Transverse colon (tissue), 4 donors: ENCODE measurements around the gene KLF3. TPM values are rescaled to one million over a fixed set of nuclear protein-coding genes. Genes with fewer than 3 reads are reported as not detected.

ENCODE experiments used
- DNase-seq: peaks from one replicate; pipeline ENCODE4 v3.0.0-alpha.2; 2019
- H3K27ac ChIP-seq, 4 donors: fragments of 200-600 bp; sonication (generic); 2 replicates each; pipeline ENCODE4 v1.5.1; 2016 to 2018; ENCODE audit warnings: inconsistent platforms in 4 of 4
- H3K27me3 ChIP-seq: fragments of 200-600 bp; sonication (generic); 2 replicates; pipeline ENCODE4 v1.5.1; 2017; ENCODE audit warnings: inconsistent platforms
- H3K36me3 ChIP-seq, 4 donors: fragments of 200-600 bp; sonication (generic); 2 replicates each; pipeline ENCODE4 v1.5.1; 2017 to 2019; ENCODE audit warnings: inconsistent platforms in 4 of 4
- H3K4me1 ChIP-seq, 4 donors: fragments of 200-600 bp; sonication (generic); 2 replicates each; pipeline ENCODE4 v1.5.1; 2017 to 2020; ENCODE audit warnings: inconsistent platforms in 4 of 4
- H3K4me3 ChIP-seq, 4 donors: fragments of 200-600 bp; sonication (generic); 1 replicate in 1 of 4; 2 replicates in 3 of 4; pipeline versions ENCODE4 v1.5.1 to v1.6.1; 2017 to 2019; ENCODE audit warnings: inconsistent platforms in 4 of 4
- H3K9me3 ChIP-seq, 2 donors: fragments of 200-600 bp; sonication (generic); 2 replicates each; pipeline ENCODE4 v1.5.1; 2017 to 2019; ENCODE audit warnings: inconsistent platforms in 2 of 2
- CTCF ChIP-seq, 5 experiments: fragments of 200-600 bp in 3 of 5; fragments of 450-650 bp in 2 of 5; sonication (generic) in 3 of 5; IDR thresholded peaks; 1 replicate in 2 of 5; 2 replicates in 3 of 5; pipeline ENCODE4 v1.5.1; 2016 to 2017; ENCODE audit warnings: antibody characterized with exemption in 5 of 5, inconsistent platforms in 3 of 5, mild to moderate bottlenecking in 2 of 5, moderate library complexity in 1 of 5
- EP300 ChIP-seq: sonication (generic); formaldehyde crosslinking; IDR thresholded peaks from one replicate; pipeline ENCODE4 v1.6.1; 2017; ENCODE audit warnings: antibody characterized with exemption, low read depth
- POLR2A ChIP-seq: fragments of 450-650 bp; IDR thresholded peaks from one replicate; pipeline ENCODE4 v1.6.1; 2016; ENCODE audit warnings: antibody characterized with exemption, mild to moderate bottlenecking, moderate library complexity
- POLR2AphosphoS5 ChIP-seq, 3 donors: sonication (generic); formaldehyde crosslinking; IDR thresholded peaks; one replicate each; pipeline ENCODE4 v1.6.1; 2016; ENCODE audit warnings: antibody characterized with exemption in 3 of 3
- WGBS, 2 donors: methylation state at CpG; one replicate each; pipeline ENCODE4 v1.1.5; 2018; ENCODE audit warnings: low coverage in 1 of 2; 5-methylcytosine and 5-hydroxymethylcytosine counted together
- in situ Hi-C, 4 donors: fragments of 200-750 bp; cut with MboI; loops; one replicate each; pipeline versions ENCODE4 v1.15.0 to v1.15.1; 2017; ENCODE audit warnings: low sequenced_read_pairs in 3 of 4, low pct_ligation_motif_present in 1 of 4, low pct_unique_long_range_greater_than_20kb in 1 of 4
- intact Hi-C: fragments of 100-400 bp; cut with DNase I; formaldehyde crosslinking; loops from one replicate; pipeline ENCODE4 v1.15.1; 2023; ENCODE audit warnings: low total_unique reads
- total RNA-seq, 4 donors: library from RNA; depleted of rRNA; stranded (reverse); fragments of >200 nt; gene quantifications; one replicate each; pipeline ENCODE4 v1.1.0, GENCODE V29; 2016

The KLF3 gene
- total RNA-seq = 100 to 1,000 TPM; 111 to 174 (median 132) TPM

- peak within 1 kb of the TSS; percentile 89 to 99 (median 94) for H3K4me3 ChIP-seq
- H3K36me3 ChIP-seq = no peaks in the 10 kb centered on the region
- 0 to 1% methylated on average over 4 to 64 of the region's 110 CpGs for WGBS, 2 donors
- H3K27me3 ChIP-seq = no peaks in the 10 kb centered on the region
- in situ Hi-C loops = no loop called here
- intact Hi-C loops = loop anchor here (1.0 to 10.0 kb wide), 2 partner anchors 69 to 344 kb away; no protein-coding TSS in a partner anchor
- peaks cover 2 to 46% (median 33%) of the 10 kb centered on the region in 4 donors for H3K4me1 ChIP-seq
- peak within 1 kb of the TSS; percentile 100 for H3K27ac ChIP-seq
- no peaks in the 10 kb centered on the region for H3K9me3 ChIP-seq
- no peak for TF ChIP-seq EP300
- no peak for TF ChIP-seq CTCF (IDR thresholded peaks at IDR 0.05)
- TF ChIP-seq POLR2A = peak; percentile 85
- peak; percentile 88 to 96 (median 93) for TF ChIP-seq POLR2AphosphoS5 (IDR thresholded peaks at IDR 0.05)
- peak; percentile 96 for DNase-seq
Observed at GRCh38 chr4:38663801-38664705, at the start of gene KLF3. Gene KLF3, plus strand, starts transcription at chr4:38664199. Its CDS starts 16,427 bp downstream, at chr4:38680626.

DNA sequence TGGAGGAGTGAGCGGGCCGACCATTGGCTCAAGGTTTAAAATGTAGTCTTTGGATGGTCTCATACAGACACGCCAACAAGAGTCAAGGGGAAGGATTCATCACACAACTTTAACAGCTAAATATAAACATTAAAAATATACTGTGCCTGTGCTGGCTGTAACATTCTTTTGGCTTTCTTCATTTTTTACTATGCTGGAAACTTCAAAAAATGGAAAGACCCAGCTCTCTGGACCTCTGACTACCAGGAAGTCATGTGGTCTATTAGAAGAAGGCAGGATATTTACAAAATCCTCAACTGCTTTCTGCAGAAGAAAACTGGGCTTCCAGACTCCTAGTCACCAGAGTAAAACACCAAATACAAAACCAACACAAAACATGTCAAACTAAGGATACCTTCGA, 49.8 kb upstream of the KLF3 start:
- Histone ChIP-seq H3K27ac (peak overlapping the region in 3 of 4 donors; percentile 57 to 80 (median 67)), H3K9me3 (no peaks in the 10 kb centered on the region), H3K4me1 (peaks cover 13 to 62% (median 35%) of the 10 kb centered on the region in 4 donors), H3K4me3 (no peak overlapping the region), H3K27me3 (no peaks in the 10 kb centered on the region), H3K36me3 (no peaks in the 10 kb centered on the region)
- no peak for TF ChIP-seq POLR2A
- no peak for TF ChIP-seq CTCF (IDR thresholded peaks at IDR 0.05)
- no peak for TF ChIP-seq POLR2AphosphoS5 (IDR thresholded peaks at IDR 0.05)
- no peak for TF ChIP-seq EP300
- intact Hi-C loops (no loop called here), in situ Hi-C loops (no loop called here)
- no peak for DNase-seq
- 80 to 88% methylated on average over 1 to 4 of the region's 4 CpGs for WGBS, 2 donors

DNA sequence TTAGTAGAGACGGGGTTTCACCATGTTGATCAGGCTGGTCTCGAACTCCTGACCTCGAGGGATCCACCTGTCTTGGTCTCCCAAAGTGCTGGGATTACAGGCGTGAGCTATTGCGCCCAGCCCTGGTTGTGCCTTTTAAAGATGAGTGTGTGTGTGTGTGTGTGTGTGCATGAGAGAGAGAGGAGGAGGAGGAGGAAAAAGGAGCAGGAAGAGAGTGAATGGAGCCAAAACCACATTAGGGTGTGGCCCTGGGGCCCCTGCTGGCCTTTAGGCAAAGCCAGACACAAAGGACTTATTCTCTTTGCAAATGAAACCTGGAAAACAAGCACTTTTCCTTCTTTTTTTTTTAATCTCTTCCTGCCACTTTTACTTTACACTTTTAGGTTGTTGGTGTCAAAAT, 48.2 kb upstream of the KLF3 start:
- in situ Hi-C loops (no loop called here), intact Hi-C loops (no loop called here)
- no peak overlapping the region for H3K4me3 ChIP-seq
- H3K4me1 ChIP-seq = peaks cover 13 to 59% (median 31%) of the 10 kb centered on the region in 4 donors
- no peaks in the 10 kb centered on the region for H3K36me3 ChIP-seq
- peak overlapping the region; percentile 16 to 45 (median 26) for H3K27ac ChIP-seq
- no peaks in the 10 kb centered on the region for H3K27me3 ChIP-seq
- no peak for TF ChIP-seq CTCF (IDR thresholded peaks at IDR 0.05)
- TF ChIP-seq POLR2AphosphoS5 (IDR thresholded peaks at IDR 0.05) = no peak
- TF ChIP-seq EP300 = no peak
- TF ChIP-seq POLR2A = no peak
- H3K9me3 ChIP-seq = no peaks in the 10 kb centered on the region
- DNase-seq = no peak
- WGBS, 2 donors = 60% methylated on average over 5 of the region's 5 CpGs

DNA sequence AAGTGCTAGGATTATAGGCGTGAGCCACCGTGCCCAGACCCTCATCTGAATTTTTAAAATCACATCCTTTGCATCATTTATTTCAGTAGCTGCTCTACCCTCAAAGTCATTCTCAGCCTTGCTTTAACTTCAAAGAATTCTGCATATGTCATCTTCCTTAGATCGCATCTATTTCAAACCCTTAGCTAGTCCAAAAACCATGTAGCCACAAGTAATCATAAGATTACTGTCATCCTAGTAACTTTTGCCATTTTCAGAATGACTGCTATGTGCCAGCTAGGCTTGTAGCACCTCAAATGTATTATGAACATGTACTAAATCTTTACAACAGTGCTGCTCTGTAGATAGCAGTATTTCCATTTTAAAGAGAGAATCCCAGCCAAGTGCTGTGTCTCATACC, 45.5 kb upstream of the KLF3 start:
- Histone ChIP-seq H3K4me3 (no peak overlapping the region), H3K36me3 (no peaks in the 10 kb centered on the region), H3K27me3 (no peaks in the 10 kb centered on the region), H3K27ac (no peak overlapping the region), H3K9me3 (no peaks in the 10 kb centered on the region), H3K4me1 (peaks cover 16 to 44% (median 27%) of the 10 kb centered on the region in 4 donors)
- 84 to 100% methylated on average over 3 of the region's 3 CpGs for WGBS, 2 donors
- TF ChIP-seq POLR2AphosphoS5 (IDR thresholded peaks at IDR 0.05) (no peak), POLR2A (no peak), EP300 (no peak), CTCF (IDR thresholded peaks at IDR 0.05) (no peak)
- intact Hi-C loops (no loop called here), in situ Hi-C loops (no loop called here)
- no peak for DNase-seq
